Measurements from ENCODE around the gene KIF19. TPM values are rescaled to one million over a fixed set of nuclear protein-coding genes. Genes with fewer than 3 reads are reported as not detected.

The KIF19 gene
- total RNA-seq, 2 experiments from 2014 or later = 0.81 to 1.1 TPM

GRCh38 chr17:74343121-74343520 is 17.1 kb downstream of the KIF19 start:
- H3K9me3 Mint-ChIP-seq = no peaks in the 10 kb centered on the region
- CTCF ChIA-PET = no interaction called here

GRCh38 chr17:74343526-74344284 is 17.7 kb downstream of the KIF19 start:
- no peak overlapping the region for H3K27ac Mint-ChIP-seq
- DNase-seq (no peak), ATAC-seq (ENCODE audit: poor library complexity) (no peak)
- Histone ChIP-seq H3K36me3 (ENCODE audit: insufficient read depth, low read length) (no peaks in the 10 kb centered on the region), H3K27me3 (ENCODE audit: control insufficient read depth in 1 of 2, insufficient read depth in 2 of 2, low read length in 2 of 2) (peaks cover 0 to 2% of the 10 kb centered on the region in 2 experiments), H3K27ac (ENCODE audit: low read depth in 1 of 2, low read length in 2 of 2) (no peak overlapping the region), H3K9me3 (ENCODE audit: control insufficient read depth in 1 of 2, insufficient read depth in 1 of 2, low read length in 2 of 2) (no peaks in the 10 kb centered on the region), H3K4me1 (ENCODE audit: insufficient read depth, low read length) (no peaks in the 10 kb centered on the region), H3K4me3 (ENCODE audit: low read length) (no peak overlapping the region)
- ChIA-PET POLR2A (no interaction called here), CTCF (no interaction called here)
- H3K4me3 Mint-ChIP-seq = no peak overlapping the region
- peaks cover 8% of the 10 kb centered on the region for H3K27me3 Mint-ChIP-seq
- no peaks in the 10 kb centered on the region for H3K9me3 Mint-ChIP-seq
- no peaks in the 10 kb centered on the region for H3K36me3 Mint-ChIP-seq (ENCODE audit: low read depth)
- intact Hi-C loops (cut with DNase I, micrococcal nuclease) = no loop called here
- H3K4me1 Mint-ChIP-seq (ENCODE audit: low read depth) = no peaks in the 10 kb centered on the region
- no peak for TF ChIP-seq CTCF (IDR thresholded peaks at IDR 0.05)

More at GRCh38 chr17:74343121-74343520, 17.1 kb downstream of the KIF19 start:
- no peak for TF ChIP-seq CTCF (IDR thresholded peaks at IDR 0.05)
- H3K36me3 ChIP-seq (ENCODE audit: insufficient read depth, low read length) = no peaks in the 10 kb centered on the region
- no peak for DNase-seq
- peaks cover 0 to 2% of the 10 kb centered on the region in 2 experiments for H3K27me3 ChIP-seq (ENCODE audit: control insufficient read depth in 1 of 2, insufficient read depth in 2 of 2, low read length in 2 of 2)
- H3K9me3 ChIP-seq (ENCODE audit: control insufficient read depth in 1 of 2, insufficient read depth in 1 of 2, low read length in 2 of 2) = no peaks in the 10 kb centered on the region
- H3K27ac ChIP-seq (ENCODE audit: low read depth in 1 of 2, low read length in 2 of 2) = no peak overlapping the region
- Mint-ChIP-seq H3K4me1 (ENCODE audit: low read depth) (no peaks in the 10 kb centered on the region), H3K27ac (no peak overlapping the region), H3K27me3 (peaks cover 2% of the 10 kb centered on the region), H3K36me3 (ENCODE audit: low read depth) (no peaks in the 10 kb centered on the region), H3K4me3 (no peak overlapping the region)
- POLR2A ChIA-PET = no interaction called here
- ATAC-seq (ENCODE audit: poor library complexity) = no peak
- intact Hi-C loops (cut with DNase I, micrococcal nuclease) = no loop called here
- no peaks in the 10 kb centered on the region for H3K4me1 ChIP-seq (ENCODE audit: insufficient read depth, low read length)
- H3K4me3 ChIP-seq (ENCODE audit: low read length) = no peak overlapping the region

- Mint-ChIP-seq H3K36me3 (ENCODE audit: low read depth) (no peaks in the 10 kb centered on the region), H3K4me1 (ENCODE audit: low read depth) (no peaks in the 10 kb centered on the region), H3K9me3 (no peaks in the 10 kb centered on the region), H3K27ac (no peak overlapping the region), H3K4me3 (no peak overlapping the region), H3K27me3 (peaks cover 10% of the 10 kb centered on the region)
- ChIA-PET POLR2A (no interaction called here), CTCF (no interaction called here)
- H3K27me3 ChIP-seq (ENCODE audit: control insufficient read depth in 1 of 2, insufficient read depth in 2 of 2, low read length in 2 of 2) = peaks cover 0 to 2% of the 10 kb centered on the region in 2 experiments
- no peak for TF ChIP-seq CTCF (IDR thresholded peaks at IDR 0.05)
- H3K36me3 ChIP-seq (ENCODE audit: insufficient read depth, low read length) = no peaks in the 10 kb centered on the region
- DNase-seq (no peak), ATAC-seq (ENCODE audit: poor library complexity) (no peak)
- no peak overlapping the region for H3K4me3 ChIP-seq (ENCODE audit: low read length)
- no peaks in the 10 kb centered on the region for H3K9me3 ChIP-seq (ENCODE audit: control insufficient read depth in 1 of 2, insufficient read depth in 1 of 2, low read length in 2 of 2)
- no peak overlapping the region for H3K27ac ChIP-seq (ENCODE audit: low read depth in 1 of 2, low read length in 2 of 2)
- intact Hi-C loops (cut with DNase I, micrococcal nuclease) = no loop called here
- H3K4me1 ChIP-seq (ENCODE audit: insufficient read depth, low read length) = no peaks in the 10 kb centered on the region
These were observed 18.6 kb downstream of the KIF19 start for GRCh38 chr17:74344658-74345057.
